Epithelial cell of esophagus (primary cell): ENCODE measurements around the gene PRPF39.
"Not testable (repeated sequence)": the region's sequence is repeated elsewhere in the genome, so short reads cannot be mapped to it uniquely, and the experiment has no call there.

ENCODE experiments used
- DNase-seq: peaks from one replicate; pipeline ENCODE4 v3.0.0; 2010; ENCODE audit warnings: low read depth
- H3K4me3 ChIP-seq: 2 replicates; pipeline ENCODE4 v1.5.1; 2011; ENCODE audit warnings: mild to moderate bottlenecking, low read length, control low read depth
- CTCF ChIP-seq: IDR thresholded peaks from 2 replicates; pipeline ENCODE4 v1.5.1; 2011; ENCODE audit warnings: low read depth, mild to moderate bottlenecking, low read length, control low read depth, inconsistent platforms; ENCODE audit not compliant: insufficient read depth; ENCODE audit errors: missing control alignments

The PRPF39 gene

GRCh38 chr14:45134051-45134958 is 50.4 kb downstream of the PRPF39 start, which contains the start of gene FKBP3:
Gene FKBP3 (minus strand): TSS chr14:45134481. CDS start chr14:45134456, 25 bp downstream.
- peak; percentile 99 for DNase-seq
- peak; percentile 14 for TF ChIP-seq CTCF
- H3K4me3 ChIP-seq = peak within 1 kb of the TSS; percentile 86

DNA sequence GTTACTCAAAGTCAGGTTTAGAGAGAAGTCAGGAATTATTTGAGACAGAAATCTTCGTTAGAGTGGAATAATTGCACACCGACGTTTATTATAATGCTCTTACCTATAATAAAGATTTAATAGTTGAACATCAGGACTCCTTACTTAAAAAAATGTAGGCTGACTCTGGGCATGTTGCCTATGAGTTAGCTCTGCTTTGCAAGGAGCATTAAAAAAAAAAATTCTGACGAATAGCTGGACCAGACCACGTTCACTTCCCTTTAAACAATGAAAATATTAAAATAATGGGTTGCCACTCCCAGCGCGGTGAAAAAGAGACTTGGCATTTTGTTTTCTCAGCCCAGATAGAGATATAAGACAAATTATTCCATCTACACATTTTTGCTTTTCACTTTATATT is 51.2 kb downstream of the PRPF39 start:
- peak overlapping the region; percentile 86 for H3K4me3 ChIP-seq
- no peak for TF ChIP-seq CTCF
- peak; percentile 30 for DNase-seq

- DNase-seq = peak; percentile 98
- H3K4me3 ChIP-seq = peak within 1 kb of the TSS; percentile 86
- no peak for TF ChIP-seq CTCF
Observed at GRCh38 chr14:45135659-45136395, 51.9 kb downstream of the PRPF39 start, which contains the start of gene FANCM. Gene FANCM (plus strand): TSS chr14:45135930. CDS start chr14:45136032, 102 bp downstream.

DNA sequence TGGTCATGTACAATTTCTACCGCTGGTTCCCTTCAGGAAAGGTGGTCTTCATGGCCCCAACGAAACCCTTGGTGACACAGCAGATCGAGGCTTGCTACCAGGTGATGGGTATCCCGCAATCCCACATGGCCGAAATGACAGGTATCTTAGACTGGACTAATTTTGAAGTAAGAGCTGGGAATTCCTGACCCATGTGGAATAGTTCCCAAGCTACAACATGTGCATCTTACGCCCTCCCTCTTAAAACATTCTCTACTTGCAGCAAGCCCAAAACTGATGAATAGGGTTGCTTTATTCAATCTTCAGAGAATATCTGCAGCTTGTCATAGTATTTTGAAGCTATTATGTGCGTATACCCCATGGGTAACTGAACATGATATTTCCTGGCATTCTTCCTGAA is 52.5 kb downstream of the PRPF39 start:
- H3K4me3 ChIP-seq = peak overlapping the region; percentile 86
- TF ChIP-seq CTCF = no peak
- DNase-seq = no peak

DNA sequence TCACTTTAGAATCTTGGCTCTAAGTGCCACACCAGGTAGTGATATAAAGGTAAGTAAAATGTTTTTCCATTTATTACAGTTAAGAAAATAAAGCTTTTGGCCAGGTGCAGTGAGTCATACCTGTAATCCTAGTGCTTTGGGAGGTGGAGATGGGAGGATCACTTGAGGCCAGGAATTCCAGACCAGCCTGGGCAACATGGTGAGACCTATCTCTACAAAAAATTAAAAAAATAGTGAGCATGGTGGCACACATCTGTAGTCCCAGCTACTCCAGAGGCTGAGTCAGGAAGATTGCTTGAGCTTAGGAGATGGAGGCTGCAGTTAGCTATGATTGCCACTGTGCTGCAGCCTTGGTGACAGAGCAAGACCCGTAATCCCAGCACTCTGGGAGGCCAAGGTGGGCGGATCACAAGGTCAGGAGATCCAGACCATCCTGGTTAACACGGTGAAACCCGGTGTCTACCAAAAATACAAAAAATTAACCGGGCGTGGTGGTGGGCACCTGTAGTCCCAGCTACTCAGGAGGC is 56.8 kb downstream of the PRPF39 start:
- no peak overlapping the region for H3K4me3 ChIP-seq
- peak; percentile 11 for TF ChIP-seq CTCF
- DNase-seq = peak; percentile 52

DNA sequence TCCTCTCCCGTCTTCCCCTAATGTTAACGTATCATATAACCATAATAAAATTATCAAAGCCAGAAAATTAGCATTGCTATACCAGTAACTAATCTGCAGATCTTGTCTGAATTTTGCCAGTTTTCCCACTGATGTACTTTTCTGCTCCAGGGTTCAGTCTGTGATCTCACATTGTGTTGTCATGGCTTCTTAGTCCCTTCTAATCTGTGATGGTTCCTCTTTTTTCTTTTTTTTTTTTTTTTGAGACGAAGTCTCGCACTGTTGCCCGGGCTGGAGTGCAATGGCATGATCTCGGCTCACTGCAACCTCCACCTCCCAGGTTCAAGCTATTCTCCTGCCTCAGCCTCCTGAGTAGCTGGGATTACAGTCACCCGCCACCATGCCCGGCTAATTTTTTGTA is 58.2 kb downstream of the PRPF39 start:
- not testable (repeated sequence) for H3K4me3 ChIP-seq, DNase-seq

DNA sequence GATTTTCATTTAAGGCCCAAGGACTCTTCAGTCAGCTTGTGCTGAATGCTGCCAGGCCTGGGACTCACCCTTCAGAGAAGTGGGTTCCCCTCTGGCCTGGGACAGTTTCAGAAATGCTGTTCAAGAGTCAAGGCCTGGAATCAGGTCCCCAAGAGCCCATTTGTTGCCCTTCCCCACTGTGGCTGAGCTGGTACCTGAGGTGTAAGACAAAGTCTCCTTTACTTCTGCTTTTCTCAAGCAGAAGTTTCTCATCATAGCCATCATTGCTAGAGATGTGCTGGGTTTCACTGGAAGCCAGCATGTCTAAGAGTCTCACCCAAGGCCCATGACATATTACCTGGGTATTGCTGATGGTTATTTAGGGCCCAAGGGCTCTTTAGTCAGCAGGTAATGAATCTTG is 60.7 kb downstream of the PRPF39 start:
- no peak for DNase-seq
- TF ChIP-seq CTCF = no peak

More for the DNA sequence above, 60.7 kb downstream of the PRPF39 start:
- H3K4me3 ChIP-seq = no peak overlapping the region
